IMR-90 (cell line): ENCODE results near the gene CBFA2T3. TPM values are rescaled to one million over a fixed set of nuclear protein-coding genes. Genes with fewer than 3 reads are reported as not detected.
A peak's percentile ranks its signal among the peaks of the same experiment; 100 is the strongest.

Experiments used
- ATAC-seq: fragments of 200-7000 bp; cut with Tn5 transposase; 2 replicates; pipeline ENCODE4 v1.9.1; 2020; ENCODE audit warnings: low read depth, mild to moderate bottlenecking, moderate library complexity
- BruUV-seq: library from RNA; stranded (reverse); fragments of 400-500 nt; replicated peaks from 2 replicates; lab custom pipeline; 2021; lab: Mats Ljungman, UMichigan
- CTCF ChIA-PET: fragments of 300-600 bp; formaldehyde crosslinking; extraction: SDS; loops from one replicate; lab custom pipeline; 2021; ENCODE audit warnings: antibody characterized with exemption; lab: Yijun Ruan, JAX
- POLR2A ChIA-PET: fragments of 300-600 bp; sonication (Branson Sonifier 250); formaldehyde crosslinking; loops from one replicate; lab custom pipeline; 2022; ENCODE audit warnings: antibody characterized with exemption; ENCODE audit not compliant: unreplicated experiment; lab: Charles Lee
- DNase-seq: peaks from one replicate; pipeline ENCODE4 v3.0.0; 2013
- H2AFZ ChIP-seq: replicated peaks from 2 replicates; pipeline ENCODE3; 2013; ENCODE audit warnings: low read length, mild to moderate bottlenecking; ENCODE audit not compliant: poor library complexity
- H2AK5ac ChIP-seq: 2 replicates; pipeline ENCODE4 v1.6.1; 2013; ENCODE audit warnings: low read depth, low read length, inconsistent platforms
- H2AK9ac ChIP-seq: replicated peaks from 2 replicates; pipeline ENCODE3; 2013; ENCODE audit warnings: mild to moderate bottlenecking, low read depth, low read length, moderate library complexity; ENCODE audit not compliant: poor library complexity
- H2BK120ac ChIP-seq: 2 replicates; pipeline ENCODE4 v1.6.1; 2013; ENCODE audit warnings: low read depth, low read length, inconsistent platforms
- H2BK15ac ChIP-seq: 3 replicates; pipeline ENCODE4 v1.6.1; 2013; ENCODE audit warnings: low read depth, low read length, inconsistent platforms
- H2BK20ac ChIP-seq: 2 replicates; pipeline ENCODE4 v1.6.1; 2013; ENCODE audit warnings: low read depth, mild to moderate bottlenecking, inconsistent platforms, low read length, moderate library complexity
- H2BK5ac ChIP-seq: 2 replicates; pipeline ENCODE4 v1.6.1; 2013; ENCODE audit warnings: mild to moderate bottlenecking, low read depth, low read length, inconsistent platforms; ENCODE audit not compliant: poor library complexity, severe bottlenecking
- H3K14ac ChIP-seq: replicated peaks from 2 replicates; pipeline ENCODE4 v1.6.1; 2013; ENCODE audit warnings: low read depth, low read length, inconsistent platforms
- H3K18ac ChIP-seq: 2 replicates; pipeline ENCODE4 v1.6.1; 2013; ENCODE audit warnings: low read depth, low read length, control low read depth
- H3K23ac ChIP-seq: 2 replicates; pipeline ENCODE4 v1.6.1; 2013; ENCODE audit warnings: low read depth, low read length, inconsistent platforms
- H3K27ac ChIP-seq: 2 replicates; pipeline ENCODE4 v1.5.1; 2013; ENCODE audit warnings: mild to moderate bottlenecking, control low read depth, low read length; ENCODE audit not compliant: insufficient read depth
- H3K27me3 ChIP-seq: 2 replicates; pipeline ENCODE4 v1.6.1; 2013; ENCODE audit warnings: low read length; ENCODE audit not compliant: control insufficient read depth, insufficient read depth
- H3K36me3 ChIP-seq: 2 replicates; pipeline ENCODE4 v1.6.1; 2013; ENCODE audit warnings: low read length, mixed read lengths; ENCODE audit not compliant: control insufficient read depth, insufficient read depth
- H3K4ac ChIP-seq: 2 replicates; pipeline ENCODE4 v1.6.1; 2013; ENCODE audit warnings: low read depth, low read length, inconsistent platforms
- H3K4me1 ChIP-seq: 2 replicates; pipeline ENCODE4 v1.6.1; 2013; ENCODE audit warnings: low read length, mixed read lengths; ENCODE audit not compliant: control insufficient read depth, insufficient read depth
- H3K4me2 ChIP-seq: 2 replicates; pipeline ENCODE4 v1.6.1; 2013; ENCODE audit warnings: low read depth, mild to moderate bottlenecking, control low read depth, low read length, moderate library complexity
- H3K4me3 ChIP-seq: 2 replicates; pipeline ENCODE4 v1.5.1; 2013; ENCODE audit warnings: low read depth, mild to moderate bottlenecking, control low read depth, low read length, moderate library complexity; ENCODE audit not compliant: insufficient read depth
- H3K56ac ChIP-seq: 2 replicates; pipeline ENCODE4 v1.6.1; 2013; ENCODE audit warnings: low read length, inconsistent platforms; ENCODE audit not compliant: insufficient read depth; ENCODE audit errors: extremely low read depth
- H3K79me1 ChIP-seq, 2 experiments: 2 replicates each; pipeline ENCODE4 v1.6.1; 2013; ENCODE audit warnings: low read length in 2 of 2, inconsistent platforms in 1 of 2, low read depth in 1 of 2
- H3K9ac ChIP-seq: 2 replicates; pipeline ENCODE4 v1.6.1; 2013; ENCODE audit warnings: low read depth, low read length, control low read depth
- H3K9me1 ChIP-seq: 2 replicates; pipeline ENCODE4 v1.6.1; 2013; ENCODE audit warnings: low read length, inconsistent platforms; ENCODE audit not compliant: insufficient read depth
- H3K9me3 ChIP-seq: 2 replicates; pipeline ENCODE4 v1.6.1; 2013; ENCODE audit warnings: low read length; ENCODE audit not compliant: control insufficient read depth, insufficient read depth
- H4K20me1 ChIP-seq: 2 replicates; pipeline ENCODE4 v1.6.1; 2013; ENCODE audit warnings: low read length, inconsistent platforms; ENCODE audit not compliant: insufficient read depth
- H4K5ac ChIP-seq: 2 replicates; pipeline ENCODE4 v1.6.1; 2013; ENCODE audit warnings: mild to moderate bottlenecking, low read depth, low read length, control low read depth
- H4K8ac ChIP-seq, 2 experiments: 2 replicates each; pipeline ENCODE4 v1.6.1; 2013; ENCODE audit warnings: low read depth in 2 of 2, low read length in 2 of 2, control low read depth in 1 of 2, inconsistent platforms in 1 of 2
- H4K91ac ChIP-seq: 2 replicates; pipeline ENCODE4 v1.6.1; 2013; ENCODE audit warnings: low read depth, low read length, inconsistent platforms; ENCODE audit not compliant: insufficient read depth
- CHD1 ChIP-seq: IDR thresholded peaks from 2 replicates; pipeline ENCODE4 v1.6.1; 2012; ENCODE audit warnings: low read depth, low read length, improper control_type of control experiment
- MAZ ChIP-seq: IDR thresholded peaks from 2 replicates; pipeline ENCODE4 v1.6.1; 2012; ENCODE audit warnings: low read depth, mild to moderate bottlenecking, low read length, improper control_type of control experiment, moderate library complexity, borderline replicate concordance
- WGBS, 2 experiments: methylation state at CpG; one replicate each; pipeline versions ENCODE4 v1.1.5 to v1.1.7; 2013; ENCODE audit warnings: missing lambda C conversion rate in 2 of 2; ENCODE audit not compliant: insufficient read length in 1 of 2; ENCODE audit errors: extremely low coverage in 2 of 2; 5-methylcytosine and 5-hydroxymethylcytosine counted together
- dilution Hi-C: fragments of 300-500 bp; cut with HindIII; formaldehyde crosslinking; loops from one replicate; pipeline ENCODE4 v1.14.3; 2018; ENCODE audit warnings: low sequenced_read_pairs; ENCODE audit not compliant: unreplicated experiment
- in situ Hi-C: fragments of 300-500 bp; cut with MboI; formaldehyde crosslinking; loops from 3 replicates; pipeline ENCODE4 v1.14.3; 2019; ENCODE audit warnings: low sequenced_read_pairs, inconsistent platforms, mixed read lengths
- intact Hi-C: fragments of 100-400 bp; cut with micrococcal nuclease; formaldehyde crosslinking; loops from 2 replicates; pipeline ENCODE4 v1.10.0; 2022
- polyA plus RNA-seq, 3 experiments: library from polyadenylated mRNA; depleted of rRNA; stranded (reverse); fragments of >200 nt; gene quantifications; 2 replicates each; pipeline ENCODE4 v1.2.3, GENCODE V29; 2012; ENCODE audit warnings: low replicate concordance in 1 of 3
- total RNA-seq: library from RNA; depleted of rRNA; stranded (reverse); fragments of >200 nt; gene quantifications from 2 replicates; pipeline ENCODE4 v1.2.3, GENCODE V29; 2012

Gene CBFA2T3
- total and polyA plus RNA-seq, 2 of the 4 experiments (the other 2 are of a cell fraction): not detected

DNA sequence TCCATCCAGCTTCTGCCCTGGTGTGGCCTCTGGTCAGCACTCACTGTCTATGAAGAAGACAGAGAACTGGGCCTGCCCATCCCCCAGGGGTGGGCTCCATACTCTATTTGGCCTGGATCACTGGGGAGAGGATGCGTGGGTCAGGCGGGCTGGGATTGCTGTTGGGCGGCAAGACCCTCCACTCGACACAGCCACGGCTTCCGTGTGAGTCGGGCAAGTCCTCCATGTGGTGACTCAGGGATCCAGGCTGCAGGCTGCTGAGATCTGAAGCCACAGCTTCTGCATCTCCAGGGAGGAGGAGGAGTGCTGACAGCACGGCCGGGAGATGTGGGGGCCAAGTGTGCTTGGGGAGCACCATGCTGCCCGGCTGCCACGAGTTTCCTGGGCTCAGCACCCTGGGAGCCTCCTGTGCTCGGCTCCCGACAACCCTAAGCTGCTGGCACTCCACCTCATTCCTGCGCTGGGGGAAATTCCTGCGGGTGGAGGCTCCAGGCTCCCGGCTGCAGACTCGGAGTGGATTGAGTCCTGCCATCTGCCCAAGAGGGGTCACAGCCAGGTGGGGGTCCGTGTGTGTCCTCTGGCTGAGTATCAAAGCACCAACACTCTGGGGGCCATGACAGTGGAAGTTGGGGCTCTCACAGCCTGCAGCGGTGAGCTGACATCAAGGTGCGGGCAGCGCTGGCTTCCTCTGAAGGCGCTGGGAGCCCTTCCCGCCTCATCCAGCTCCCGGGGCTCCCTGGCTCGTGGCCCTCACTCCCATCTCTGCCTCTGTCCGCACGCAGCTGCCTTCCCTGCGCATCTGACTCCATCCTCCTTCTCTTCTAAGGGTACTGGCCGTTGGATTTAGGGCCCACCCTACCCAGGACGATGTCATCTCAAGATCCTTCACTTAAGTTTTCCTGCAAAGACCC lies 24.4 kb upstream of the CBFA2T3 start:
- Histone ChIP-seq H3K18ac (no peak overlapping the region), H3K4me2 (no peak overlapping the region), H2AK5ac (no peak overlapping the region), H3K4me1 (no peaks in the 10 kb centered on the region), H3K4me3 (no peak overlapping the region), H4K20me1 (no peaks in the 10 kb centered on the region), H2AFZ (no peak overlapping the region), H2AK9ac (no peak overlapping the region), H2BK15ac (no peak overlapping the region), H3K27me3 (peaks cover 45% of the 10 kb centered on the region), H2BK5ac (no peak overlapping the region), H3K56ac (no peak overlapping the region), H3K9ac (no peak overlapping the region), H3K14ac (no peak overlapping the region), H4K8ac (no peak overlapping the region), H2BK20ac (no peak overlapping the region), H4K91ac (no peak overlapping the region), H2BK120ac (no peak overlapping the region), H4K5ac (no peak overlapping the region), H3K27ac (no peak overlapping the region), H3K9me3 (peaks cover 36% of the 10 kb centered on the region), H3K23ac (no peak overlapping the region), H3K79me1 (no peaks in the 10 kb centered on the region), H3K4ac (no peak overlapping the region), H3K36me3 (no peaks in the 10 kb centered on the region), H3K9me1 (no peaks in the 10 kb centered on the region)
- CTCF ChIA-PET: no interaction called here
- intact Hi-C loops: no loop called here
- 25% methylated on average over 16 of the region's 30 CpGs; no CpG with 5 or more reads in 1 of the 2 experiments for WGBS, 2 experiments
- BruUV-seq: no TSS peak
- no peak for DNase-seq
- POLR2A ChIA-PET: no interaction called here
- in situ Hi-C loops: no loop called here
- TF ChIP-seq MAZ (0 out of 2 replicates have a peak, but pooled peaks have one; percentile 15), CHD1 (no peak)
- dilution Hi-C loops: no loop called here
- no peak; the same call in 1 of the 2 replicates for ATAC-seq
